ENCODE data around the gene TPM4. TPM values are rescaled to one million over a fixed set of nuclear protein-coding genes. Genes with fewer than 3 reads are reported as not detected.

The TPM4 gene
- total and polyA plus RNA-seq, 2 of the 13 experiments (the other 11 are each of a cell fraction or from before 2014, with no cell fraction given): 180 to 188 TPM

DNA sequence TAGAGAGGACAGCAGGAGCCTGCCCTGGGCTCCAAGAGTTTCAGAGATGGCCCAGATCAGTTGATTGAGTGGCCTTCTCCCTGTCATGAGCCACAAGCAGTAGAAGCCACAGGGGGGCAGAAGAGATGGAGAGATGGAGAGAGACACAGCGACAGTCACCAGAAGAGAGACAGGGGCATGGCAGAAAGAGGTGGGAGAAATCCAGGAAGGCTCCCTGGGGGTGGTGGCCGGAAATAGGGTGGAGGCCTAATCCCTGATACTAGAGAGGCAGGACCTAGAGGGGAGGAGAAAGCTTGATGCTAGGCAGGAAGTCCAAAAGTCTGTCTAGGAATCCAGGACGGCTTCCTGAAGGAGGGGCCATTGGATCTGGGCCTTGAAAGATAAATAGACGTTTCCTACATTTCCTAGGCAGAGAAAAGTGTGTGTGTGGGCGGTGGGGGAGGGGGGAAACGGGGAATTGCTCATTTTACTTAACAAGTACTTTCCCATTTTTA is 9.6 kb upstream of the TPM4 start (continued):
- TF ChIP-seq, protein P1, sequence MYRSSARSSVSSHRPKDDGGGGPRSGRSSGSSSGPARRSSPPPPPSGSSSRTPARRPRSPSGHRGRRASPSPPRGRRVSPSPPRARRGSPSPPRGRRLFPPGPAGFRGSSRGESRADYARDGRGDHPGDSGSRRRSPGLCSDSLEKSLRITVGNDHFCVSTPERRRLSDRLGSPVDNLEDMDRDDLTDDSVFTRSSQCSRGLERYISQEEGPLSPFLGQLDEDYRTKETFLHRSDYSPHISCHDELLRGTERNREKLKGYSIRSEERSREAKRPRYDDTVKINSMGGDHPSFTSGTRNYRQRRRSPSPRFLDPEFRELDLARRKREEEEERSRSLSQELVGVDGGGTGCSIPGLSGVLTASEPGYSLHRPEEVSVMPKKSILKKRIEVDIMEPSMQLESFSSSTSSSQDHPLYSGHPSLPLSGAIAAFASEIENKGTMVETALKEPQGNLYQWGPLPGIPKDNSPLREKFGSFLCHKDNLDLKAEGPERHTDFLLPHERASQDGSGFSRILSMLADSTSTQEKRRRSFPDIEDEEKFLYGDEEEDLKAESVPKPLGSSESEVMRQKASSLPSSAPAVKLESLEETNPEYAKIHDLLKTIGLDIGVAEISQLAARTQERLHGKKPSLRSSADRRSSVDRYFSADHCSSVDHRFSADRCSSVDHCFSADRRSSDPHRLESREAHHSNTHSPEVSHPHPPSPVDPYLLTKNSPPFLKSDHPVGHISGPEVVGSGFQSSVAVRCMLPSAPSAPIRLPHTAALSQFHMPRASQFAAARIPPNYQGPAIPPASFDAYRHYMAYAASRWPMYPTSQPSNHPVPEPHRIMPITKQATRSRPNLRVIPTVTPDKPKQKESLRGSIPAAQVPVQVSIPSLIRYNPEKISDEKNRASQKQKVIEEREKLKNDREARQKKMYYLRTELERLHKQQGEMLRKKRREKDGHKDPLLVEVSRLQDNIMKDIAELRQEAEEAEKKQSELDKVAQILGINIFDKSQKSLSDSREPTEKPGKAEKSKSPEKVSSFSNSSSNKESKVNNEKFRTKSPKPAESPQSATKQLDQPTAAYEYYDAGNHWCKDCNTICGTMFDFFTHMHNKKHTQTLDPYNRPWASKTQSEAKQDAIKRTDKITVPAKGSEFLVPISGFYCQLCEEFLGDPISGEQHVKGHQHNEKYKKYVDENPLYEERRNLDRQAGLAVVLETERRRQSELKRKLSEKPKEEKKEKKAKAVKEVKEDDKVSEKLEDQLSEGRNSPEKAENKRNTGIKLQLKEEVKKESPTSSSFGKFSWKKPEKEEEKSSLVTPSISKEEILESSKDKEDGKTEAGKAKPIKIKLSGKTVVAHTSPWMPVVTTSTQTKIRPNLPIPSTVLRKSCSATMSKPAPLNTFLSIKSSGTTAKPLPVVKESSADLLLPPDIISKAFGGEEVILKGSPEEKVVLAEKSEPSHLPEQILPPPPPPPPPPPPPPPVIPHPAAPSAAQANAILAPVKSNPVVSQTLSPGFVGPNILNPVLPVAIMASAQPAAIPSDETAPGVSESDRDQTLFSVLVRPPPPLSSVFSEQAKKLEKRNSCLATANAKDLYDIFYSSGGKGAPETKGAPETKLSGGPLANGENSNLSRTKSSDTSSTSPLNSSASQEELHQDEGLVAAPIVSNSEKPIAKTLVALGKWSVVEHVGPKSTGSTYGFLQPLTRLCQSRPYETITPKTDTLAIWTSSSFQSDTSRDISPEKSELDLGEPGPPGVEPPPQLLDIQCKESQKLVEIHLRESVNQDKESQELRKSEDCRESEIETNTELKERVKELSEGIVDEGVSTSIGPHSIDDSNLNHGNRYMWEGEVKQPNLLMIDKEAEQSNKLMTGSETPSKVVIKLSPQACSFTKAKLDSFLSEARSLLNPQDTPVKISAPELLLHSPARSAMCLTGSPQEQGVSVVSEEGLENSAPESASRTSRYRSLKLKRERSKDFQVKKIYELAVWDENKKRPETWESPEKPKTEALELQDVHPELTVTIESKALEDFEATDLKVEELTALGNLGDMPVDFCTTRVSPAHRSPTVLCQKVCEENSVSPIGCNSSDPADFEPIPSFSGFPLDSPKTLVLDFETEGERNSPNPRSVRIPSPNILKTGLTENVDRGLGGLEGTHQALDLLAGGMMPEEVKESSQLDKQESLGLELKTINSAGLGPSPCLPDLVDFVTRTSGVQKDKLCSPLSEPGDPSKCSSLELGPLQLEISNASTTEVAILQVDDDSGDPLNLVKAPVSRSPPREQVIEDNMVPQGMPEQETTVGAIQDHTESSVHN (CRISPR knock-in tag; IDR thresholded peaks at IDR 0.05): no peak
- no peak for TF ChIP-seq ZNF790 (CRISPR knock-in tag; IDR thresholded peaks at IDR 0.05; ENCODE audit: borderline replicate concordance)
- TF ChIP-seq ZNF331 (CRISPR knock-in tag; IDR thresholded peaks at IDR 0.05): 0 out of 2 replicates have a peak, but pooled peaks have one; percentile 32
- no peak for TF ChIP-seq ZNF775 (CRISPR knock-in tag; IDR thresholded peaks at IDR 0.05; ENCODE audit: borderline replicate concordance)
- no peak for TF ChIP-seq RFX1 (IDR thresholded peaks at IDR 0.05)
- TF ChIP-seq DNMT1 (CRISPR knock-in tag; IDR thresholded peaks at IDR 0.05): no peak
- TF ChIP-seq RXRB (CRISPR knock-in tag; IDR thresholded peaks at IDR 0.05; ENCODE audit: borderline replicate concordance): peak; percentile 59; the same call in 1 of the 2 replicates
- no peak for TF ChIP-seq HOXA5 (CRISPR knock-in tag; IDR thresholded peaks at IDR 0.05)
- no peak for TF ChIP-seq YY1 (IDR thresholded peaks at IDR 0.05; ENCODE audit: insufficient read depth, insufficient replicate concordance, low read depth, low read length)
- no peak for TF ChIP-seq CAMTA2 (CRISPR knock-in tag; IDR thresholded peaks at IDR 0.05; ENCODE audit: borderline replicate concordance)
- no peak for TF ChIP-seq ZNF441 (CRISPR knock-in tag; IDR thresholded peaks at IDR 0.05; ENCODE audit: borderline replicate concordance)
- TF ChIP-seq, protein P2, sequence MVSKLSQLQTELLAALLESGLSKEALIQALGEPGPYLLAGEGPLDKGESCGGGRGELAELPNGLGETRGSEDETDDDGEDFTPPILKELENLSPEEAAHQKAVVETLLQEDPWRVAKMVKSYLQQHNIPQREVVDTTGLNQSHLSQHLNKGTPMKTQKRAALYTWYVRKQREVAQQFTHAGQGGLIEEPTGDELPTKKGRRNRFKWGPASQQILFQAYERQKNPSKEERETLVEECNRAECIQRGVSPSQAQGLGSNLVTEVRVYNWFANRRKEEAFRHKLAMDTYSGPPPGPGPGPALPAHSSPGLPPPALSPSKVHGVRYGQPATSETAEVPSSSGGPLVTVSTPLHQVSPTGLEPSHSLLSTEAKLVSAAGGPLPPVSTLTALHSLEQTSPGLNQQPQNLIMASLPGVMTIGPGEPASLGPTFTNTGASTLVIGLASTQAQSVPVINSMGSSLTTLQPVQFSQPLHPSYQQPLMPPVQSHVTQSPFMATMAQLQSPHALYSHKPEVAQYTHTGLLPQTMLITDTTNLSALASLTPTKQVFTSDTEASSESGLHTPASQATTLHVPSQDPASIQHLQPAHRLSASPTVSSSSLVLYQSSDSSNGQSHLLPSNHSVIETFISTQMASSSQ (IDR thresholded peaks at IDR 0.05; ENCODE audit: low read depth): no peak
- TF ChIP-seq, protein P2 (CRISPR knock-in tag; IDR thresholded peaks at IDR 0.05; ENCODE audit: borderline replicate concordance): no peak
- TF ChIP-seq TMF1 (CRISPR knock-in tag; IDR thresholded peaks at IDR 0.05; ENCODE audit: low read depth): no peak
- TF ChIP-seq, protein P3, sequence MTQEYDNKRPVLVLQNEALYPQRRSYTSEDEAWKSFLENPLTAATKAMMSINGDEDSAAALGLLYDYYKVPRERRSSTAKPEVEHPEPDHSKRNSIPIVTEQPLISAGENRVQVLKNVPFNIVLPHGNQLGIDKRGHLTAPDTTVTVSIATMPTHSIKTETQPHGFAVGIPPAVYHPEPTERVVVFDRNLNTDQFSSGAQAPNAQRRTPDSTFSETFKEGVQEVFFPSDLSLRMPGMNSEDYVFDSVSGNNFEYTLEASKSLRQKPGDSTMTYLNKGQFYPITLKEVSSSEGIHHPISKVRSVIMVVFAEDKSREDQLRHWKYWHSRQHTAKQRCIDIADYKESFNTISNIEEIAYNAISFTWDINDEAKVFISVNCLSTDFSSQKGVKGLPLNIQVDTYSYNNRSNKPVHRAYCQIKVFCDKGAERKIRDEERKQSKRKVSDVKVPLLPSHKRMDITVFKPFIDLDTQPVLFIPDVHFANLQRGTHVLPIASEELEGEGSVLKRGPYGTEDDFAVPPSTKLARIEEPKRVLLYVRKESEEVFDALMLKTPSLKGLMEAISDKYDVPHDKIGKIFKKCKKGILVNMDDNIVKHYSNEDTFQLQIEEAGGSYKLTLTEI (CRISPR knock-in tag; conservative IDR thresholded peaks at IDR 0.05): no peak
- no peak for TF ChIP-seq ZMYM4 (CRISPR knock-in tag; IDR thresholded peaks at IDR 0.05)
- TF ChIP-seq MTF2 (CRISPR knock-in tag; IDR thresholded peaks at IDR 0.05; ENCODE audit: borderline replicate concordance): no peak

All from HepG2 (cell line).